PC-9 (cell line): ENCODE measurements around the gene BET1L. TPM values are rescaled to one million over a fixed set of nuclear protein-coding genes. Genes with fewer than 3 reads are reported as not detected.

Experiments used
- BruUV-seq: library from RNA; stranded (reverse); fragments of 400-500 nt; replicated peaks from 2 replicates; lab custom pipeline; 2021; lab: Mats Ljungman, UMichigan
- CTCF ChIA-PET: fragments of 300-600 bp; sonication (Branson Sonifier 250); formaldehyde crosslinking; loops from one replicate; lab custom pipeline; 2022; ENCODE audit warnings: antibody characterized with exemption; lab: Charles Lee
- POLR2A ChIA-PET: fragments of 300-600 bp; sonication (Branson Sonifier 250); formaldehyde crosslinking; loops from one replicate; lab custom pipeline; 2022; ENCODE audit warnings: antibody characterized with exemption; ENCODE audit not compliant: unreplicated experiment; lab: Charles Lee
- DNase-seq, 2 experiments: peaks; one replicate each; pipeline versions ENCODE4 v3.0.0 to v3.0.0-alpha.2; 2015 to 2022; ENCODE audit warnings: mixed read lengths in 1 of 2
- H2AFZ ChIP-seq: fragments of 200-600 bp; sonication (generic); 2 replicates; pipeline ENCODE4 v1.8.1; 2017; ENCODE audit warnings: antibody characterized with exemption
- H3F3A ChIP-seq: fragments of 200-600 bp; sonication (generic); 2 replicates; pipeline ENCODE4 v1.8.1; 2017; ENCODE audit warnings: antibody characterized with exemption, mild to moderate bottlenecking, low read depth; ENCODE audit not compliant: insufficient read depth
- H3K27ac ChIP-seq: fragments of 200-600 bp; sonication (generic); 2 replicates; pipeline ENCODE4 v1.6.1; 2016; ENCODE audit warnings: mixed run types
- H3K27me3 ChIP-seq: fragments of 200-600 bp; sonication (generic); 2 replicates; pipeline ENCODE4 v1.6.1; 2016; ENCODE audit warnings: low read depth, mixed run types; ENCODE audit not compliant: insufficient read depth
- H3K36me3 ChIP-seq: fragments of 200-600 bp; sonication (generic); 2 replicates; pipeline ENCODE4 v1.6.1; 2016; ENCODE audit warnings: low read depth, mixed run types
- H3K4me1 ChIP-seq: fragments of 200-600 bp; sonication (generic); replicated peaks from 2 replicates; pipeline ENCODE4 v1.6.1; 2016; ENCODE audit warnings: mixed run types; ENCODE audit not compliant: insufficient read depth
- H3K4me2 ChIP-seq: fragments of 200-600 bp; sonication (generic); 2 replicates; pipeline ENCODE4 v1.6.1; 2017; ENCODE audit warnings: mixed run types
- H3K4me3 ChIP-seq: fragments of 200-600 bp; sonication (generic); 2 replicates; pipeline ENCODE4 v1.6.1; 2016; ENCODE audit warnings: mixed run types
- H3K79me2 ChIP-seq: fragments of 200-600 bp; sonication (generic); 2 replicates; pipeline ENCODE4 v1.6.1; 2017; ENCODE audit warnings: low read depth, mixed run types
- H3K9me2 ChIP-seq: fragments of 200-600 bp; sonication (generic); 2 replicates; pipeline ENCODE4 v1.8.1; 2017; ENCODE audit warnings: mild to moderate bottlenecking; ENCODE audit not compliant: insufficient read depth
- H3K9me3 ChIP-seq: fragments of 200-600 bp; sonication (generic); 2 replicates; pipeline ENCODE4 v1.8.1; 2016; ENCODE audit warnings: low read depth; ENCODE audit not compliant: insufficient read depth
- H4K20me1 ChIP-seq: fragments of 200-600 bp; sonication (generic); 2 replicates; pipeline ENCODE4 v1.8.1; 2017; ENCODE audit not compliant: insufficient read depth
- CTCF ChIP-seq: fragments of 200-600 bp; sonication (generic); conservative IDR thresholded peaks from 2 replicates; pipeline ENCODE4 v1.6.1; 2017; ENCODE audit warnings: mixed run types, antibody characterized with exemption, mild to moderate bottlenecking, moderate library complexity
- EZH2 ChIP-seq: fragments of 200-600 bp; sonication (generic); IDR thresholded peaks from 2 replicates; pipeline ENCODE4 v1.8.0; 2017; ENCODE audit warnings: antibody characterized with exemption, low read depth
- intact Hi-C: fragments of 100-400 bp; cut with micrococcal nuclease; formaldehyde crosslinking; loops from one replicate; pipeline ENCODE4 v1.10.0; 2022; ENCODE audit not compliant: unreplicated experiment
- total RNA-seq: library from RNA; stranded (reverse); gene quantifications from 2 replicates; pipeline ENCODE4 v1.2.3, GENCODE V29; 2021

Gene BET1L
- total RNA-seq, 1 experiment from 2014 or later: 45.7 TPM

DNA sequence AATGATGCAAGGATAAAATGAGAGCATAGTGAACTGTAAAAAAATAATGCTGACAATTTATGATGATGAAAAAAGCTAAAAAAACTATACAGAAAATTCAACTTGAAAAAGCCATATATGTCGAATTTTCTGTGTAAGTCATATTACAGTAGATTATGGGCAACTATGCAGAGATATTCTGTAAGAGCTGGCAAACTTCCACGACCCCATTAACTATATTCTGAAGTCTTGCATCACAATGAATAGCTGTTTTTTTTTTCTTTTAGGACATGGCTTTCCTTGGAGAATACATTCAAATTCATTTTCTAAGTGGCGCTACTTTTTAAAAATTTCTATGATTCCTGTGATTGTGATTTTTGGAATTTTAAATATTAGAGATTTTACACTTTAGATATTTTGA, 48.0 kb upstream of the BET1L start:
- Histone ChIP-seq H3K27ac (no peak overlapping the region), H3K9me2 (no peaks in the 10 kb centered on the region), H3K9me3 (no peaks in the 10 kb centered on the region), H3K4me2 (no peak overlapping the region), H3K4me1 (no peaks in the 10 kb centered on the region), H3K4me3 (no peak overlapping the region), H3K79me2 (no peaks in the 10 kb centered on the region), H3K36me3 (no peaks in the 10 kb centered on the region), H3K27me3 (no peaks in the 10 kb centered on the region), H4K20me1 (no peaks in the 10 kb centered on the region), H3F3A (0 out of 2 replicates have a peak, but pooled peaks cover 5% of the 10 kb centered on the region), H2AFZ (no peak overlapping the region)
- ChIA-PET POLR2A (no interaction called here), CTCF (no interaction called here)
- no TSS peak for BruUV-seq
- TF ChIP-seq EZH2 (no peak), CTCF (no peak)
- intact Hi-C loops: no loop called here
- no peak for DNase-seq

DNA sequence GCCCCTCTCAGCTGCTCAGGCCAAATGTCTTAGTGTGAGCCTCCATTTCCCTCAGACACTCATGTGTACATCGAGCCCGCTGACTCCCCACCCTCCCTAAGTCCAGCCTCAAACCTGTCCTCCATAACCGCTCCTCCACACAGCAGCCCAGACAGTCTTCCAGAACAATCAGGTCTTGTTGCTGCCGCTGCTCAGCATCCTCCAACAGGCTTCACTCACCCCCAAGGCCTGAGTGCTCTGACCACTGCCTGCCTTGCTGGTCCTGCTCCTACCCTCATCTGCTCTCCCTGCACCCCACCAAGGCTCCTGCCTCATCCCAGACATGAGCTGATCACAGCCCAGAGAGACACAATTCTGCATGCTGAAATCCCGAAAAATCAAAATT, 46.7 kb upstream of the BET1L start:
- no peaks in the 10 kb centered on the region for H3K79me2 ChIP-seq
- H3K27ac ChIP-seq: no peak overlapping the region
- H3F3A ChIP-seq: 0 out of 2 replicates have a peak, but pooled peaks cover 5% of the 10 kb centered on the region
- H4K20me1 ChIP-seq: no peaks in the 10 kb centered on the region
- H3K4me2 ChIP-seq: no peak overlapping the region
- no peaks in the 10 kb centered on the region for H3K36me3 ChIP-seq
- H3K9me3 ChIP-seq: no peaks in the 10 kb centered on the region
- H2AFZ ChIP-seq: no peak overlapping the region
- POLR2A ChIA-PET: interaction anchor here (0.7 kb wide), 1 partner anchor 102 kb away, joined by 6 read pairs; no protein-coding TSS in a partner anchor
- CTCF ChIA-PET: no interaction called here
- no peaks in the 10 kb centered on the region for H3K4me1 ChIP-seq
- H3K4me3 ChIP-seq: no peak overlapping the region
- H3K9me2 ChIP-seq: no peaks in the 10 kb centered on the region
- DNase-seq: no peak
- no peak for TF ChIP-seq EZH2
- no peak for TF ChIP-seq CTCF
- intact Hi-C loops: no loop called here
- H3K27me3 ChIP-seq: no peaks in the 10 kb centered on the region
- BruUV-seq: no TSS peak

GRCh38 chr11:253160-253885, 46.1 kb upstream of the BET1L start:
- CTCF ChIA-PET: no interaction called here

More at GRCh38 chr11:253160-253885, 46.1 kb upstream of the BET1L start:
- no peak overlapping the region for H3K27ac ChIP-seq
- 0 out of 2 replicates have a peak, but pooled peaks cover 5% of the 10 kb centered on the region for H3F3A ChIP-seq
- no peak overlapping the region for H3K4me2 ChIP-seq
- BruUV-seq: no TSS peak
- no peaks in the 10 kb centered on the region for H3K4me1 ChIP-seq
- no peaks in the 10 kb centered on the region for H3K9me2 ChIP-seq
- no peaks in the 10 kb centered on the region for H4K20me1 ChIP-seq
- H3K27me3 ChIP-seq: no peaks in the 10 kb centered on the region
- H3K36me3 ChIP-seq: no peaks in the 10 kb centered on the region
- TF ChIP-seq CTCF (no peak), EZH2 (no peak)
- DNase-seq: no peak
- POLR2A ChIA-PET: no interaction called here
- no peaks in the 10 kb centered on the region for H3K79me2 ChIP-seq
- H3K9me3 ChIP-seq: no peaks in the 10 kb centered on the region
- no peak overlapping the region for H2AFZ ChIP-seq
- intact Hi-C loops: no loop called here
- H3K4me3 ChIP-seq: no peak overlapping the region
